Activated T-cell treated with anti-CD3 and anti-CD28 coated beads, Interleukin-2, amount 50 U/mL, for 4 hours (primary cell): ENCODE data around the gene ZFP36. TPM values are rescaled to one million over a fixed set of nuclear protein-coding genes. Genes with fewer than 3 reads are reported as not detected.

ENCODE experiments used
- ATAC-seq, 2 donors: fragments of 200-7000 bp; cut with Tn5 transposase; one replicate each; pipeline ENCODE4 v1.10.0; 2021
- DNase-seq: peaks from one replicate; pipeline ENCODE4 v3.0.0-alpha.2; 2020
- H3K27me3 Mint-ChIP-seq: one replicate; pipeline ENCODE4 v1.8.0; 2021; ENCODE audit warnings: low read depth, mixed read lengths
- H3K36me3 Mint-ChIP-seq: one replicate; pipeline ENCODE4 v1.8.0; 2022; ENCODE audit warnings: mixed read lengths; ENCODE audit not compliant: insufficient read depth
- H3K4me1 Mint-ChIP-seq: one replicate; pipeline ENCODE4 v1.8.0; 2021; ENCODE audit warnings: low read depth, mixed read lengths
- H3K4me3 Mint-ChIP-seq: one replicate; pipeline ENCODE4 v1.8.0; 2021; ENCODE audit warnings: mild to moderate bottlenecking, moderate library complexity, mixed read lengths
- H3K9me3 Mint-ChIP-seq: one replicate; pipeline ENCODE4 v1.8.0; 2021; ENCODE audit warnings: mixed read lengths
- total RNA-seq, 3 donors: library from RNA; stranded (reverse); gene quantifications; one replicate each; pipeline ENCODE4 v1.2.1, GENCODE V29; 2021

Gene ZFP36
- total RNA-seq, 3 donors from 2014 or later = 39.5 to 50.8 (median 43.7) TPM

DNA sequence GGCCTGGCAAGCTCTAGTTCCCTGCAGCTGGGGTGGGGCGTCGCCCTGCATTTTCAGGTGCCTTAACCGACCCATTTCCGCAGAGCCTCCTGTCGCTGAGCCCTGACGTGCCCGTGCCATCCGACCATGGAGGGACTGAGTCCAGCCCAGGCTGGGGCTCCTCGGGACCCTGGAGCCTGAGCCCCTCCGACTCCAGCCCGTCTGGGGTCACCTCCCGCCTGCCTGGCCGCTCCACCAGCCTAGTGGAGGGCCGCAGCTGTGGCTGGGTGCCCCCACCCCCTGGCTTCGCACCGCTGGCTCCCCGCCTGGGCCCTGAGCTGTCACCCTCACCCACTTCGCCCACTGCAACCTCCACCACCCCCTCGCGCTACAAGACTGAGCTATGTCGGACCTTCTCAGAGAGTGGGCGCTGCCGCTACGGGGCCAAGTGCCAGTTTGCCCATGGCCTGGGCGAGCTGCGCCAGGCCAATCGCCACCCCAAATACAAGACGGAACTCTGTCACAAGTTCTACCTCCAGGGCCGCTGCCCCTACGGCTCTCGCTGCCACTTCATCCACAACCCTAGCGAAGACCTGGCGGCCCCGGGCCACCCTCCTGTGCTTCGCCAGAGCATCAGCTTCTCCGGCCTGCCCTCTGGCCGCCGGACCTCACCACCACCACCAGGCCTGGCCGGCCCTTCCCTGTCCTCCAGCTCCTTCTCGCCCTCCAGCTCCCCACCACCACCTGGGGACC is 1.2 kb downstream of the ZFP36 start:
- Mint-ChIP-seq H3K4me3 (peak overlapping the region; percentile 83), H3K36me3 (peaks cover 11% of the 10 kb centered on the region), H3K4me1 (peaks cover 53% of the 10 kb centered on the region), H3K27me3 (no peaks in the 10 kb centered on the region), H3K9me3 (no peaks in the 10 kb centered on the region)
- ATAC-seq (no peak), DNase-seq (peak; percentile 42)

DNA sequence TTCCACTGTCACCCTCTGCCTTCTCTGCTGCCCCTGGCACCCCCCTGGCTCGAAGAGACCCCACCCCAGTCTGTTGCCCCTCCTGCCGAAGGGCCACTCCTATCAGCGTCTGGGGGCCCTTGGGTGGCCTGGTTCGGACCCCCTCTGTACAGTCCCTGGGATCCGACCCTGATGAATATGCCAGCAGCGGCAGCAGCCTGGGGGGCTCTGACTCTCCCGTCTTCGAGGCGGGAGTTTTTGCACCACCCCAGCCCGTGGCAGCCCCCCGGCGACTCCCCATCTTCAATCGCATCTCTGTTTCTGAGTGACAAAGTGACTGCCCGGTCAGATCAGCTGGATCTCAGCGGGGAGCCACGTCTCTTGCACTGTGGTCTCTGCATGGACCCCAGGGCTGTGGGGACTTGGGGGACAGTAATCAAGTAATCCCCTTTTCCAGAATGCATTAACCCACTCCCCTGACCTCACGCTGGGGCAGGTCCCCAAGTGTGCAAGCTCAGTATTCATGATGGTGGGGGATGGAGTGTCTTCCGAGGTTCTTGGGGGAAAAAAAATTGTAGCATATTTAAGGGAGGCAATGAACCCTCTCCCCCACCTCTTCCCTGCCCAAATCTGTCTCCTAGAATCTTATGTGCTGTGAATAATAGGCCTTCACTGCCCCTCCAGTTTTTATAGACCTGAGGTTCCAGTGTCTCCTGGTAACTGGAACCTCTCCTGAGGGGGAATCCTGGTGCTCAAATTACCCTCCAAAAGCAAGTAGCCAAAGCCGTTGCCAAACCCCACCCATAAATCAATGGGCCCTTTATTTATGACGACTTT is 2.0 kb downstream of the ZFP36 start:
- H3K4me1 Mint-ChIP-seq = peaks cover 52% of the 10 kb centered on the region
- peak overlapping the region; percentile 83 for H3K4me3 Mint-ChIP-seq
- no peaks in the 10 kb centered on the region for H3K27me3 Mint-ChIP-seq
- H3K9me3 Mint-ChIP-seq = no peaks in the 10 kb centered on the region
- ATAC-seq = no peak
- peaks cover 11% of the 10 kb centered on the region for H3K36me3 Mint-ChIP-seq
- DNase-seq = no peak

DNA sequence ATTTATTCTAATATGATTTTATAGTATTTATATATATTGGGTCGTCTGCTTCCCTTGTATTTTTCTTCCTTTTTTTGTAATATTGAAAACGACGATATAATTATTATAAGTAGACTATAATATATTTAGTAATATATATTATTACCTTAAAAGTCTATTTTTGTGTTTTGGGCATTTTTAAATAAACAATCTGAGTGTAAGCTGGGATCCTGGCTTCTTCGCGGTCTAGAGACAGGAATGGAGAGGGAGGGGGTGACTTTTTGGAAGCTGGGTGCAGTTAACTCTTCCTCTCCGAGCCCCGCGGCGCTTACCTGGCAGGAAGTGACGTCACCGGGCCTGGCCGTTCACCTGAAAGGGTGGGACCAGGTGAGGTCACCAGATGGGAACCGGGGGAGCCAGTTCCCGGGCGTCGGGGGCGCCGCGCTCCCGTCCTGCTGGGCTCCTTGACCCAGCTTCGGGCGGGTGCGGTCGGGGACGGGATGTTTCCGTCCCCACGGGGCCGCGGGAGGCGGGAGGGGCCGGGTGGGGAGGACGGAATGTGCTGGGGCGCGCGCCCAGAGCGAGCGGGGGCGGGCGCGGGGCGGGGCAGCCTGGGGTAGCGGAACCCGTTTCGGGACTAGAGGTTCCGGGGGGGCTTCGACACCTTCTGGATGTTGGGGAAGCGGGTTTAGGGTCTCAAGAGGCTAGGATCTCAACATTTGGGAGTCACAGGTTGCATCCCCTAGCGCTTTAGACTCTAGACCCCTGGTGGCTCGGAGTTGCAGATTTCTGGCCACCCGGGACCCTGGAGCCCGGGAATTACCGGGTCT is 2.8 kb downstream of the ZFP36 start:
- Mint-ChIP-seq H3K36me3 (peaks cover 11% of the 10 kb centered on the region), H3K4me1 (peaks cover 56% of the 10 kb centered on the region), H3K9me3 (no peaks in the 10 kb centered on the region), H3K27me3 (no peaks in the 10 kb centered on the region), H3K4me3 (peak overlapping the region; percentile 86)
- ATAC-seq (peak in 1 of 2 donors; percentile 4), DNase-seq (peak; percentile 82)

DNA sequence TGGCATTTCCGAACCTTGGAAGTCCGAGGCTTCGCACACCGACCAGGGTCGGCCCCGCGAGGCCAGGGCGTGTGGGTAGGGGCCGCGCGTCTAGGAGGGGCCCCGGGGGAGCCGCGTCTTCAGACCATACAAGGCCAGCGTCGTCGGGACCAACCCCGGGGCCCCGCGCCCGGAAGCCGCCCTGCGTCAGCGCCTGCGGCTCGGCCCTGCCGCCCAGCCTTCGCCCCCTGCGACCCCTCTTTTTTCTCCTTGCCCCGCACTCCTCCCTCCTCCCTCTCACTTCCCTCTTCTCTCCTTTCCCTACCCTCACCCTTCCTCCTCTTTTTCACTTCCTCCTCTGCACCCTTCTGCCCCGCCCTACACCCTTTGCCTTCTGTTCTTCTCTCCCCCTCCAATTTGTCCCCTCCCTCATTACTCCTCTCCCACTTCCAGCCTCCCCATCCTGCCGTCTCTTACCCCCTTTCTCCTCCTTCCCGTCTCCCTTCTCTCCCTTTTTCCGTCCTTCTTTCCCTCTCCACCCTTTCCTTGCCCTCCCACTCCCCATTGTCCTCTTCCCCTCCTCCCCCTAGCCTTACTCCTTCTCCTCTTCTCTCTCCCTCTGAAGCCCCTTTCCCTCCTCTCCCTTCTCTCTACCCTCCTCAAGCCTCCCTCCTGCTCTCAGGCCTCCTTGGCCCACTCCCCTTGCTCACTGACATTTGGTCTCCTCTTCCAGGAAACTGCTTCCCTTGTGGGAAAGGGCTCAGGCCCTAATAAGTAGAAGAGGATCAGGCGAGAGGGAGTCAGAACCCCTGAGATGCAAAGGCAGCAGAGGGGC is 3.6 kb downstream of the ZFP36 start:
- no peaks in the 10 kb centered on the region for H3K9me3 Mint-ChIP-seq
- ATAC-seq = peak; percentile 17 to 20
- H3K4me1 Mint-ChIP-seq = peaks cover 52% of the 10 kb centered on the region
- H3K27me3 Mint-ChIP-seq = no peaks in the 10 kb centered on the region
- peak overlapping the region; percentile 86 for H3K4me3 Mint-ChIP-seq
- H3K36me3 Mint-ChIP-seq = peaks cover 13% of the 10 kb centered on the region
- peak; percentile 49 for DNase-seq

DNA sequence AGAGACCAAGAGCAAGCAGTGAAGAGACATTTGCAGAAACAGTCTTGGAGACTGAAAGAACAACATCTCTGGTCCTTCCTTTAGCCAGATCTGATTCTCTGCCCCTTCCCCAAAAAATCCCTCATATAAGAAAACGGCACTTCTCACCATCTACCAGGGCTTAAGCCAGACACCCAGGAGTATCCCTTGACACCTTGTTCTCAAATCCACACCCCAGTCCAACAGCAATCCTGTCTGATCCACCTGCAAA is 4.1 kb downstream of the ZFP36 start:
- Mint-ChIP-seq H3K4me1 (peaks cover 47% of the 10 kb centered on the region), H3K36me3 (peaks cover 13% of the 10 kb centered on the region), H3K4me3 (peak overlapping the region; percentile 86), H3K9me3 (no peaks in the 10 kb centered on the region), H3K27me3 (no peaks in the 10 kb centered on the region)
- no peak for DNase-seq
- ATAC-seq = no peak

DNA sequence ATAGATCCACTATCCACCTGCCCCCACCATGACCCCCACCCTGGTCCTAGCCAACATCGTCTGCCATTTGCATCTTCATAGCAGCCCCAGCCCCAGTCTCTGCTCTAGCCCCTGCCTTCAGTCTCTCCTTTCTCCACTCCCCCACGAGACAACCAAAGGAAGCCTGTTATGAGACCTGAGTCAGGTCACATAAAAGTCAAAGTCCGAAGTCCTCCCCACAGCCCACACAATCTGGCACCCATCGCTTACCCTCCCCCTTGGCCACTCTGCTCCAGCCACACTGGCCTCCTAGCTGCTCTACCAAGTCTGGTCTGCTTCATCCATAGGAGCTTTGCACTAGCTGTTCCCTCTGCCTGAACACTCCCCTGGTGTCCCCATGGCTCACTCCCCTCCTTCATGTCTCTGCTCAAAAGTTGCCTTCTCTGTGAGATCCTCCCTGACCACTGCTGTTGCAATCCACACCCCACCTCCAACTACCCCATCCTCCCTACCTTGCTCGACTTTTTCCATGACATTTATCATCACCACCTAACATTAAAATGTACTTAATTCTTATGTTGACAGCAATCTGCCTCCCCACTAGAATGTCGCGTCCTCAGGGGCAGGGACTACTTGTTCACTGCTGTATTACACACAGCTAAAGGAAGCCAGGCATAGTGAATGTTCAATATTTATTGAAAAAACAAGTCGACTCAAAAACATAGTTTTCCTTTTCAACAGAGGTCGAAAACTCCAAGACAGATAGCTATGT is 4.6 kb downstream of the ZFP36 start:
- no peaks in the 10 kb centered on the region for H3K9me3 Mint-ChIP-seq
- ATAC-seq (no peak), DNase-seq (no peak)
- peak overlapping the region; percentile 86 for H3K4me3 Mint-ChIP-seq
- H3K4me1 Mint-ChIP-seq = peaks cover 43% of the 10 kb centered on the region
- no peaks in the 10 kb centered on the region for H3K27me3 Mint-ChIP-seq
- peaks cover 13% of the 10 kb centered on the region for H3K36me3 Mint-ChIP-seq

DNA sequence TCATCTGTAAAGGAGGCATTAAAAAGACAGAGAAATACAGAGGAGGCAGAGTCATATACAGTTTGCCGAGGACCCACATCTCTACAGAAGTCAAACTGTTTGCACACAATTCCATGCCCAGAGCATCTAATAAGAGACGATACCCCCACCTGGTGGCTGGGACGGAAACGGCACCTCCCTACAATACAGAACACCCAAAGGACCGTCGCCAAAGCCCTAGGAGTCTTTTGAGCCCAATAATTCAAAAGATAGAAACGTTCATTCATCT is 5.1 kb downstream of the ZFP36 start:
- Mint-ChIP-seq H3K36me3 (peaks cover 13% of the 10 kb centered on the region), H3K9me3 (no peaks in the 10 kb centered on the region), H3K4me3 (peak overlapping the region; percentile 86), H3K4me1 (peaks cover 41% of the 10 kb centered on the region), H3K27me3 (no peaks in the 10 kb centered on the region)
- DNase-seq (peak; percentile 91), ATAC-seq (peak; percentile 52 to 54)

DNA sequence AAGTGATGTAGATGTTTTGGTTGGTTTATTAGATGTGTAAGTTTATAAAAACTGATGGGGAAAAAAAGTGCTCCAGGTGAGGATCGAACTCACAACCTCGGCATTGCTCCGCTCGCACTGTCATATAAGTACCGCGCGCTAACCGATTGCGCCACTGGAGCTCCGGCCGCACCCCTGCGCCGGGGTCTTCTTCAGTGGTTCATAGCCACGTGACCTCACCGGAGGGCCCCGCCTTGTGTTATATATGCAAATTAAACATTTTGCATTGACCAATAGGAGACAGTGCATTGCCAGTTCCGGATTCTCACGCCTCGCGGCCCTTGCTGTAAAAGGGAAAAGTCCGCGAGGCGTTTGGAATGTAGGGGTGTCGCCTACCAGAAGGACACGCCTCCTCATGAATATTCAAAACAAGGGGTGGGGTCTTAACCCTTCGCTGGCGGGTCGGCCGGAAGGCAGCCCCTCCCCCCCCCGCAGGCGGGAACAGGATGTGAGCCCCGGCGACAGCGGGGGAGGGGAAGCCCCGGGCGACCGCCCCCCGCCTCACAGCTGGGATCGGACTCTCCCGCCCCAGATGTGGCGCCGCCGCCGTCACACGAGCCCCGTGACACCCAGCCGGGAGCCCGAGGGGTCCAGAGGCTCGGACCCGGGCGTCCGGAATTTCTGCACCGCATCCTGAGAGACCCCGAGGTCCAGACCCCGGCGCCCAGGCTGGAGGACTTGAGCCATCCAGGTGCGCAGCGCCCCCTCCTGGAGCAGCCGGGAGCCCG is 5.6 kb downstream of the ZFP36 start, which contains the start of gene PLEKHG2:
TSS of gene PLEKHG2 (plus strand) at position 570 of the 767 bp plus-strand sequence. CDS start 1,418 bp downstream, outside the sequence.
- peaks cover 13% of the 10 kb centered on the region for H3K36me3 Mint-ChIP-seq
- ATAC-seq = peak; percentile 75 to 76
- no peaks in the 10 kb centered on the region for H3K27me3 Mint-ChIP-seq
- peak; percentile 97 for DNase-seq
- H3K4me1 Mint-ChIP-seq = peaks cover 41% of the 10 kb centered on the region
- no peaks in the 10 kb centered on the region for H3K9me3 Mint-ChIP-seq
- H3K4me3 Mint-ChIP-seq = peak within 1 kb of the TSS; percentile 86

DNA sequence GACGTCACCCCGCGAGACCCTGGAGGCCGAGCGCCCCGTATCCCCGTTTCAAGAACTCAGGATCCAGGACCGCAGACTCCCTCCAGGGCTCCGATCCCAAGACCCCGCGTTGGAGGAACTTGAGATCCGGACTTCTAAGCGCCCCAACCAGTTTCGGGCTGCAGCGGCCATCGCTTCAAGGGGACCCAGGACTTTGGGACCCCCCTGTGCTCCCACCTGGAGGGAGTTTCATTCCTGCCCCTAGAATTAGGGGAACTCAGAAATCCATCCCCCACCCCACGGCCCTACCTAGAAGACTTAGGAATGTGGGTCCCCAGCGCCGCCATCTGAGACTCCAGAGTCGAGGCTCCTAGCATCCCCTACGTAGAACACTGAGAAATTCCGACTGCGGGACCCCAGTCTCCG is 6.2 kb downstream of the ZFP36 start:
- Mint-ChIP-seq H3K9me3 (no peaks in the 10 kb centered on the region), H3K36me3 (peaks cover 12% of the 10 kb centered on the region), H3K4me1 (peaks cover 40% of the 10 kb centered on the region), H3K4me3 (peak overlapping the region; percentile 86), H3K27me3 (no peaks in the 10 kb centered on the region)
- ATAC-seq (no peak), DNase-seq (no peak)

DNA sequence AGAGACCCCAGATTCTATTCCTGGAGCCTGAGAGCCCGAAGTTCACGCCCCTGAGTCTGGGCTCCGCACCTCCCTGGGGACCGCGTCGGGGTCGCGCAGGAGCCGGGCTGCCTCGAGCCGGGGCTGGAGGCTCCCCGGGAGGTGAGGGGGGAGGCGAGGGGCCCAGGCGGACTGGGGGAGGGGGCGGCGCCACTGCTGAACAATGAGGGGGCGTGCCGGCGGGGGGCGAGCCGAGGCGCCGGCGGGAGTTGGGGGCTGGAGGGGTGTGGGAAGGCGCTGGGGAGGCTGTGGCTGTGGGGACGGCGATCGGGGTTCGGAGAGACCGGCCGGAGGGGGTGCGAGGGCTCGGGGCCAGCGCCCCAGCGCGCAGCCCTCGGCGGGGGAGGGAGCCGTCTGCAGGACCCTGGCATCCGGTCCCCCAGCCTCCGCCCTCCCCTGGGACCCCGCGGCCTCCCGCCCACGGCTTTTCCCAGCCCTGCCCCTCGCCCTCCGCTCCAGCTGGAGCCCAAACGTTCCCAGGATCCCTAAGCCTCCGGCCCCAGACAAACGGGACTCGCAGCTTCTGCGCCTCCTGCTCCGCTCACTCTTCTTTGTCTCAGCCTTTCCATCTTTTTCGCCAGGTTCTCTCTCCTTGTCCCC is 6.7 kb downstream of the ZFP36 start:
- DNase-seq = no peak
- H3K4me1 Mint-ChIP-seq = peaks cover 36% of the 10 kb centered on the region
- H3K4me3 Mint-ChIP-seq = peak overlapping the region; percentile 86
- no peak for ATAC-seq
- no peaks in the 10 kb centered on the region for H3K9me3 Mint-ChIP-seq
- H3K27me3 Mint-ChIP-seq = no peaks in the 10 kb centered on the region
- H3K36me3 Mint-ChIP-seq = peaks cover 8% of the 10 kb centered on the region

DNA sequence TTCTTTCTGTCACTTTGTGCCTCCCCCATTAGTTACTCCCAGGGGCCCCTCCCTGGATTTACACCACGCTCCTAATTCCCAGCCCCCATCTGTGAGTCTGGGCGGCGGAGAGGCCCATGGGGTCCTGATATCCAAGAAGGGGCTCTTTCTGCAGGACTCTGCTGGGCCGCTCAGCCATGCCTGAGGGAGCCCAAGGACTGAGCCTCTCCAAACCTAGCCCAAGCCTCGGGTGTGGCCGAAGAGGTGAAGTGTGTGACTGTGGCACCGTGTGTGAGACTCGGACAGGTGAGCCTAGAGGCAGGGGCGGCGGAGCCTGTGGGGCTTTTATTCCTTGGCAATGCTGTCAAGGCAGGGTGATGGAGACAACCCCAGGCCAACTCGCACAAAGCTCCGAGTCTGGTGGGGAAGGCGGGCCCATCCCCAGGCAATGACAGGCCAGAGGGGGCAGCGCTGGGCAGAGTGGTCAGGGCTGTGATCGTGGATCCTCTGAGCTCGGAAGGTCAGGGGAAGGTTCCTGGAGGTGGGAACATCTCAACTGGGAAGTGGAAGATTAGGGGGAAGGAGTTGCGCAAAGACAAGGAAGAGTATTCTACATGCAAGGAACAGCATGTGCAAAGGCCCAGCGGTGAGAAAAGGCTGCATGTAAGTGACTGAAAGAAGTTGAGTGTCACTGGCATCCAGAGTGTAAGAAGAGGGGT is 7.4 kb downstream of the ZFP36 start:
- Mint-ChIP-seq H3K4me3 (peak overlapping the region; percentile 86), H3K27me3 (no peaks in the 10 kb centered on the region), H3K36me3 (peaks cover 5% of the 10 kb centered on the region), H3K4me1 (peaks cover 31% of the 10 kb centered on the region), H3K9me3 (no peaks in the 10 kb centered on the region)
- no peak for DNase-seq
- no peak for ATAC-seq
